IPS-18c (cell line): ENCODE results near the gene LSR.

Experiments
- H3K4me3 ChIP-seq: 2 replicates; pipeline ENCODE4 v1.7.0; 2013; ENCODE audit warnings: low read depth, mild to moderate bottlenecking, low read length, moderate library complexity; ENCODE audit not compliant: insufficient read depth
- H3K9me3 ChIP-seq: one replicate; pipeline ENCODE4 v1.6.1; 2013; ENCODE audit warnings: mild to moderate bottlenecking, low read length, moderate library complexity; ENCODE audit not compliant: control insufficient read depth, insufficient read depth

Gene LSR

DNA sequence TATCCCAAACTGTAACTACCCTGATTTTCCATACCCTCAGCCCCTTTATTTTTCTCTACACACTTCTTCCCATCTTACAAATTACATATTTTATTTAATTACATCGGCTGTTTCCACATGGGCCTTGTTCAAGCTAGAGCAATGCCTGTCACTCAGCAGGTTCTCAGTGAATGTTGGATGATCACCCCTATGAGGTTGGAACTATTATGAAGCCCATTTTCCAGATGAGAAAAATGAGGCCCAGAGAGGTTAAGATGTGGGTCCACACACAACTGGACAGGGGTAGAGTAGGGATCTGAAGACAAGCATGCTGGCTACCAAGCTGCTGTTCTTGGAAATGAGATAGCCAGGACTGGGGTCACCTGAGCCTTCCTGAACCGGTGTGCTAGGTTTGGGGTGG lies 53.2 kb downstream of the LSR start:
- Histone ChIP-seq H3K9me3 (no peaks in the 10 kb centered on the region), H3K4me3 (no peak overlapping the region)

DNA sequence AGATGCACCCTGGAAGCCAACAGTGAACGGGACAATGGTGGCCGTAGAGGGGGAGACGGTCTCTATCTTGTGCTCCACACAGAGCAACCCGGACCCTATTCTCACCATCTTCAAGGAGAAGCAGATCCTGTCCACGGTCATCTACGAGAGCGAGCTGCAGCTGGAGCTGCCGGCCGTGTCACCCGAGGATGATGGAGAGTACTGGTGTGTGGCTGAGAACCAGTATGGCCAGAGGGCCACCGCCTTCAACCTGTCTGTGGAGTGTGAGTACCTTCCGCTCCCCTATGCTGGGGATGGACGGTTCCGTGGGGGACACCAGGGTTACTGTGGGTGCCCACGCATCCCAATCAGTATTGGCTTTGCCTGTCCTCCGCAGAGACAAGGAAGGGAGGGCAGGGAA lies 53.6 kb downstream of the LSR start:
- H3K4me3 ChIP-seq: no peak overlapping the region
- no peaks in the 10 kb centered on the region for H3K9me3 ChIP-seq

DNA sequence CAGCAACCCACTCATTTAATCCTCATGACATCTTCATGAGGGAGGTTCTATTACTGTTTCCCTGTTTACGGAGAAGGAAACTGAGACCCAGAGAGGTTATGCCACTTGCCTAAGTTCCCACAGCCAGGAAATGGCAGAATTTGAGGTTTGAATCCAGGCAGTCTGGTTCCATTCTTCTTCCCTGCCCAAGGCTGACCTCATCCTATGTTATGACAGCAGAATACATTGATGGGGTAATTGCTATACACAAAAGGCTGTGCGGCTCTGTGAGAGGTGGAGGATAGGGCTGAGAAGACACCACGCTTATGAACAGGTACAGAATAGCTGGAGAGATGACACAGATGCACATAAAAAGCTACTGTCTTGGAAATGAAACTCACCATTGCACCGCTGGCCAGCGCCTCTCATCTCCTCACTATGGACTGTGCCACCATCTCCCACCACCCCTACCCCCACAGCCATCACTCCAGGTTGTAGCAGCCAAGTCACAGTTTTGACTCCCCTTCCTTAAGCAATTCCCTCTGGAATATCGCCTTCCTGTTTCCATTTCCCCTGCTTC lies 54.6 kb downstream of the LSR start:
- no peak overlapping the region for H3K4me3 ChIP-seq
- no peaks in the 10 kb centered on the region for H3K9me3 ChIP-seq

DNA sequence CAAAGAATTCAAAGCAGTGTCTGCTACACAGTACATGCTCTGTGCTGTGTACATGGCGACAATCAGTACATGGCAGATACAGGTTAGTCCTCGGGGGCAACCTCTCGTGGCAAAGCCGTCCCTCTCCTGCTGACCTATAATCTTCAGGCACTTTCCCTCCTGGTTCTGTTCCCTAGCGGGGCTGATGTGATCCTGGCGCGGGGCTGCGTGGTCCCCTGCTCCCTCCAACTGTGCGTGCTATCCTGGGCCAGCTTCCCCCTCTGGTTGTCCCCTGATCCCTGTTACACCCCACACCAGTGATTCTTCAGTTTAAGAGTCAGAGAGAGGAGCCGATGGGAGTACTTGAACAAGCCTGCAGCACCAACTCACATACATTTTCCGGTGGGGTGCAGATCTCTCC lies 55.2 kb downstream of the LSR start:
- no peak overlapping the region for H3K4me3 ChIP-seq

DNA sequence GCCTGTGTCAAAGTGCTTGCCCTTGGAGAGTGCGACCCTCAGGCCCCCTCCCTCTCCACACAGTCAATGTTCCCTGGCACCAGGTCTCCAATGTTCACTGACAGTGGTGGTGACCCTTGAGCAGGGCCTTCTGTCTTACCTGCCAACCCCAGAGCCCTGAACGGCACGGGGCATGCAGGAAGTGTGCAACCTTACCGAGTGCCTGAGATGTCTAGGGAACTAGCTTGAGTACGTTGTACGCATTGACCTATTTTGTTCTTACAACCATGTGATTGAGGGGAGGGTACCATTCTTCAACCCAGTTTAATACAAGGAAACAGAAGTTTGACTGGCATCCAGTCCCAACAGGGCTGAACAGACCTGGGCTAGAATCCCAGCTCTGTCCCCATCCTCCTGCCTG lies 56.4 kb downstream of the LSR start:
- H3K9me3 ChIP-seq: no peaks in the 10 kb centered on the region
- H3K4me3 ChIP-seq: no peak overlapping the region

More for the DNA sequence above, 55.2 kb downstream of the LSR start:
- H3K9me3 ChIP-seq: no peaks in the 10 kb centered on the region

DNA sequence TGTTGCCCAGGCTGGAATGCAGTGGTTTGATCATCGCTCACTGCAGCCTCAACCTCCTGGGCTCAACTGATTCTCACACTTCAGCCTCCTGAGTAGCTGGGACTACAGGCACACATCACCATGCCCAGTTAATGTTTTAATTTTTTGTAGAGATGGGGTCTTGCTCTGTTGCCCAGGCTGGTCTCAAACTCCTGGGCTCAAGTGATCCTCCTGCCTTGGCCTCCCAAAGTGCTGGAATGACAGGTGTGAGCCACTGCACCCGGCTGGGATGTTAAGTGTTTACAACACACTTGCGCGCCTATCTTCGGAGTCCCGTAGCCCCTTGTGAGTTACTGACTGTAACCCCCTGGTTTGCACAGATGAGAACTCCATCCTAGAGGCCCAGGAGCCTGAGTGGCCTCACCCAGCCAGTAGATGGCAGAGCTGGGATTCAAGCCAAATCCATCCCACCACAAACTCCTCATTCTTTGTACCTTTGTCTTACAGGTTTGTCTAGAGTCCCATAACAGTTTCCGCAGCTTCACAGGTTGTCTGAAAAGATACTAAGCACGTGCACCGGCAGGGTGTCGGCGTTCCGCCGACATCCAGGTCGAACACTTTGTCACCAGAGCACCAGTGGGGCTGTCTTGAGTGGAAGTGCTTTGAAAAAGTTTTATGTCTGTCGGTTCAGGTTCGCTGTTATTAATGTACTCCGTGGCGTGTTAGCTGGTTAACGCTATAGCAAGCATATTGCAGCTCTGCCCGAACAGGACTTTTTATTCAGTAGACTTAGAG lies 57.9 kb downstream of the LSR start:
- H3K4me3 ChIP-seq: no peak overlapping the region

DNA sequence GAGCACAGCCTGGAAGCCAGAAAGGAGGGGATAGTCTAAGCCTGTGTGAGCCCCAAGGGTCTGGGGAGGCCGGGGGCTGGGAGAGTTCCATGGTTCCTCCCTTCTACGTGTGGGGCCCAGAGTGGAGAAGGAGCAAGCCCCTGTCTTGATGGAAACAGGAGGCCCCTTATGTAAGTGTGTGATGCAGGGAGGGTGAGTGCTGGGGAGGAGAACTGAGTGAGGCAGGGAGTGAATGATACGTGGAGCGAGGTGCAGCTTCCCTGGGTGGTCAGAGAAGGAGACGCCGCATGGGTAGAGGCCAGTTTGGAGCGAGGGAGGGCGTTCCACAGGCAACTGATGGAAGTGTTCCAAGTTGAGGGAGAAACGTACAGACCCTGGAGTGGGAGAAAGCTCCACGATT lies 59.1 kb downstream of the LSR start:
- Histone ChIP-seq H3K9me3 (no peaks in the 10 kb centered on the region), H3K4me3 (no peak overlapping the region)

More for the DNA sequence above, 57.9 kb downstream of the LSR start:
- H3K9me3 ChIP-seq: no peaks in the 10 kb centered on the region

DNA sequence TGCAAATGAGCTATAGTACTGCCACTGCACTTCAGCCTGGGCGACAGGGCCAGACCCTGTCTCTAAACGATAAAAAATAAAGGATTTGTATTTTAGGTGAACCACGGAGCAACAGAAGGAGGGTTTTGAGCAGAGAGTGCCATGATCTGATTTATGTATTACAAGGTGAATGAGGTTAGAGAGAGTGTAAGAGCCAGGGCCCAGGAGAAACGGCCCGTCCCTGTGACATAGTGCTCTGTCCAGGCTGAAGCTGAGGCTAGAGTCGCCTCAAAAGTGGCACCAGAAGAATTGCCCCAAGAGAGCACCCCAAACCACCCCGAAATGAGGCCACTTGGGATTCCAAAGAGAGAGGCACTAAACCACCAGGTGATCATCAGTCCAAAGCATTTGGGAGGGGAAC lies 60.1 kb downstream of the LSR start:
- H3K9me3 ChIP-seq: no peaks in the 10 kb centered on the region
- H3K4me3 ChIP-seq: no peak overlapping the region

DNA sequence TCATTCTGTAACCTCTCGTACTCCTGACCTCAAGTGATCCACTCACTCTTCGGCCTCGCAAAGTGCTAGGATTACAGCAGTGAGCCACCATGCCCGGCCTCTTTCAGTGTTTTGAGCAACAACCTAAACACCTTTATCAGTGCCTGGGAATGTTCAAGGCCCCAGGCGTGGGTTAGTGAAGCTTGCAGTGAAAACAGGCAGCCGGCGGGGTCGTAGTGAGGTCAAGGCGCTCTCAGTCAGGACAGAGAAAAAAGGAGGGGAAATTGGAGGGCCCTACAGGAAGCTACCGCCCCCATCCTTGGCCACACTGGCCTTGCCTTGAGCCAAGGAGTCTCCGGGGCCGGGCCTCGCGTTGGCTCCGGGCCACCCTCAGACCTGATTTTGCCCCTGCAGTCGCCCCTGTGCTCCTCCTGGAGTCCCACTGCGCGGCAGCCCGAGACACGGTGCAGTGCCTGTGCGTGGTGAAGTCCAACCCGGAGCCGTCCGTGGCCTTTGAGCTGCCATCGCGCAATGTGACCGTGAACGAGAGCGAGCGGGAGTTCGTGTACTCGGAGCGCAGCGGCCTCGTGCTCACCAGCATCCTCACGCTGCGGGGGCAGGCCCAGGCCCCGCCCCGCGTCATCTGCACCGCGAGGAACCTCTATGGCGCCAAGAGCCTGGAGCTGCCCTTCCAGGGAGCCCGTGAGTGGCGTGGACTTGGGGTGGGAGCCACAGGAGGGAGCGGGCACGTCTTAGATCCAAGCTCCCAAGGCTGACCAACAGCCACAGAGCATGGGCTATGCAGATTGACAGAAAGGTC lies 60.9 kb downstream of the LSR start:
- Histone ChIP-seq H3K4me3 (no peak overlapping the region), H3K9me3 (no peaks in the 10 kb centered on the region)

DNA sequence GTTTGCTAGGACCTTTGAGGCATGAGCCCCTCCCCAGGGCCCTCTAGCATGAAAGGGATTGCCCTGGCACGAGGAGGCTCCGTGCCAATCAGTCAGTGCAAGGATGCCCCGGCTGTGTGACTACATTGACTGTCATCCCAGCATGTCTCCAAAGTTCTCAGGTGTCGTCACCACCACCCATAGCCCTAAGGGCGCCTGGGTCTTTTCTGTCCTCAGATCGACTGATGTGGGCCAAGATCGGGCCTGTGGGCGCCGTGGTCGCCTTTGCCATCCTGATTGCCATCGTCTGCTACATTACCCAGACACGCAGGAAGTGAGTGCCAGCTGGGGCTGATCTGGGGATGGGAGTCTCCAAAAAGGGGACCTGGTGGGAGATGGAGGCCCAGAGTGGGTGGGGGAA lies 61.5 kb downstream of the LSR start:
- Histone ChIP-seq H3K4me3 (no peak overlapping the region), H3K9me3 (no peaks in the 10 kb centered on the region)

DNA sequence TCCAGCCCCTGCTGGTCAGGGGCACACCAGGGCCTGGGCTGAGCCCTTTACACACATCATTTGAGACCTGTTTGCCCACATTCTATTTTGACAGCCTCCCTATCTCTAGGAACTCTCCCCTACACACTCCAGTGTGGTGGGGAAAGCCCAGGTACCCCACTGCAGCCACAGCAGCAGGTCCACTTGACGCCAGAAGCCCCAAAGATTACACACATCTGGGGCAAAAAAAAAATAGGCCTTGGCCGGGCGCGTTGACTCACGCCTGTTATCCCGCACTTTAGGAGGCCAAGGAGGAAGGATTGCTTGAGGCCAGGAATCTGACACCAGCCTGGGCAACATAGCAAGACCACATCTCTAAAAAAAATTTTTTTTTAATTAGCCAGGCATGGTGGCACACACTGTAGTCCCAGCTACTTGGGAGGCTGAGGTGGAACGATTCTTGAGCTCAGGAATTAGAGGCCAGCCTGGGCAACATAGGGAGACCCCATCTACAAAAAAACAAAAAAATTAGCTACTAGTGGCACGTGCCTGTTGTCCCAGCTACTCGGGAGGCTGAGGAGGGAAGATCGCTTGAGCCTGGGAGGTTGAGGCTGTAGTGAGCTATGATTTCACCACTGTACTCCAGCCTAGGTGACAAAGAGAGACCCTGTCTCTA lies 62.1 kb downstream of the LSR start:
- Histone ChIP-seq H3K4me3 (no peak overlapping the region), H3K9me3 (no peaks in the 10 kb centered on the region)

DNA sequence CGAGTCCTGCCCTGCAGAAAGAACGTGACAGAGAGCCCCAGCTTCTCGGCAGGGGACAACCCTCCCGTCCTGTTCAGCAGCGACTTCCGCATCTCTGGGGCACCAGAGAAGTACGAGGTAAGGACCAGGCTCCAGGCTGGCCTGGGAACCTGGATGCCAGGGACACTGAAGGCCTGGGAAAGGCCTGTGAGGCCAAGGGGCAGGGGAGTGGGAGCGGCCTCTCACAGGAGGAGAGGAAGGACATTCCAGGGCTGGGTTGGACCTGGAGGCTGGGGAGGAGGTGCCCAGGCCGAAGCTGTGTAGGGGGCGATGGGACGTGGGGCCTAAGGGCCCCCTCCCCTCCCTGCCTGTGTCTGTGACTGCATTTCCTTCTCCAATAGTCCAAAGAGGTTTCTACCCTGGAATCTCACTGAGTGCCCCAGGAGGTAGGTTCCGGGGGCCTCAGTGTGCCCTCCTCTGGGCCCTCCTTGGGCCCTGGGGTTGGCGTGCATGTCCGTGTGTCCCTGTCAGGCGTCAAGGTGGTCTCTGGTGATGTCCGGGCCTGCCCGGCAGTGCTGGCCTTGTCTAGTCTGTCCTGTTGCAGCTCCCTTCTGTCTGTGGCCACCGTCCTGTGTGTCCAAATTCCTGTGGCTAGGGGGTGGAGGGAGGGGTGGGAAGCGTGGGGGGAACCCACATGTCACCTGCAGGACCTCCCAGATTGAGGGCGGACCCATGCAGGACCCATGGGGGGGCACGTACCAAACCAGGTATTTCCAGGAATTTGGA lies 63.3 kb downstream of the LSR start:
- Histone ChIP-seq H3K4me3 (no peak overlapping the region), H3K9me3 (no peaks in the 10 kb centered on the region)

DNA sequence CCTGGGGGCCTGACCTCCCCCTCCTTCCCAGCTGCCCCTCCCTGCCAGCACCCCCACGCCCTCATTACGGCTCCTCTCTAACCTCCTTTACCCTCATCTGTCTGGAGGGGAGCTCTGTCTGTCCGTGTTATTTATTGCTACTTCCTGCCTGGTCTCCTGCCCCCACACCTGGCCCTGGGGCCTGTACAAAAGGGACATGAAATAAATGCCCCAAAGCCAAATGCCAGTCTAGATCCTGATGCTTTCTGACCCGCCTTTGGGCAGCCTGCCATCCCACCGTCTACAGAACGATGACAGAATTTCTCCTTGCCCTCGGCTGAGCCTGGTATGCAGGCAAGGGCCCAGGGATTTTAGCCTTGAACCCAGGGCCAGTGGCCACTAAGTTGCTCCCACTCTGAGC lies 64.8 kb downstream of the LSR start:
- H3K4me3 ChIP-seq: no peak overlapping the region
- no peaks in the 10 kb centered on the region for H3K9me3 ChIP-seq

DNA sequence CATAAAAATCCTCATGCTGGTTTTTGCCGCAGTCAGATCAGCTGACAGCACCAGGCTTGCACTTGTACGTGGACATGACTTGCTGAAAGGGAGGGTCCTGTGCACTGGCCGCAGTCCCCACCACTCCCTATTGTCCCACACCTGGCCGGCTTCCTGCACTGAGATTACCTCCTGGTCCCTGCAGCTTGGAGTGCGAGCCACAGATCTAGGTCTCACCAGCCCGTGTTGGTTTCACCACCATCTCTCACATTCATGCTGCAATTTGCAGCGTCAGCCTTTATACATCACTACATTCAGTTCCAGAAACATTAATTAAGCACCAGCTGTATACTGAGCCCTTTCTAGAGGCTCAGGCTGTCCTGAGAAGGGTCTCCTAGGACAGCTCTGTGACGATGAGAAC lies 65.2 kb downstream of the LSR start:
- H3K4me3 ChIP-seq: no peak overlapping the region
- no peaks in the 10 kb centered on the region for H3K9me3 ChIP-seq

DNA sequence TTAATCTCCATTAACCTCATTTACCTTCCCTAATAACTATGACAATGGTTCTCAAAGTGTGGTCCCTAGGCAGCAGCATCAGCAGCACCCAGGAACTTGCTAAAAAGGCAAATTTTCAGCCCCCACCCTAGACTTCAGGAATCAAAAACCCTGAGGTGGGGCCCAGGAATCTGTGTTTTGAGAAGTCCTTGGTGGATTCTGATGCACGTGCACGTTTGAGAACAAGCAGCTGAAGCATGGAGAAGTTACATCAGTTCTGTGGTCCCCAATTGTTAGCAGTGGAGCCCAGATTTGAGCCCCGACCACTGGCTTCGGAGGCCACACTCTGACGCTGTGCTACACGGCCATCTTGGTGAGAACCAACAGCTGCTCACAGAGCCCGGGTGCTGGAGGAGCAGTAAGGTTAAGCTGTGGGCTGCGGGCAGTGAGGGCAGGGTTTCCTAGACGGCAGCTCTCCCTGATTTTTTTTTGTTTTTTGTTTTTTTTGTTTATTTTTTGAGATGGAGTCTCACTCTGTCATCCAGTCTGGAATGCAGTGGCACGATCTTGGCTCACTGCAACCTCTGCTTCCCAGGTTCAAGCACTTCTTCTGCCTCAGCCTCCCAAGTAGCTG lies 66.2 kb downstream of the LSR start:
- Histone ChIP-seq H3K4me3 (no peak overlapping the region), H3K9me3 (no peaks in the 10 kb centered on the region)

DNA sequence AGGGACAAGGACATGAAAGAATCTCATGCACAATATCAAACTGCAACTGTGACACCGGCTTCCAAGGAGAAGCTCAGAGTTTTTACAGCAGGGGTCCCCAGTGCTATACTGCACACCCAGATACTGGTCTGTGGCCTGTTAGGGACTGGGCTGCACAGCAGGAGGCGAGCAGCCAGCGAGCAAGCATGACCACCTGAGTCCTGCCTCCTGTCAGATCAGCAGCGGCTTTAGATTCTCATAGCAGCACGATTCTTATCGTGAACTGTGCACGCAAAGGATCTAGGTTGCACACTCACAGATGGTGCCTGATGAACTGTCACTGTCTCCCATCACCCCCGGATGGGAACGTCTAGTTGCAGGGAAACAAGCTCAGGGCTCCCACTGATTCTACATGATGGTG lies 67.1 kb downstream of the LSR start:
- Histone ChIP-seq H3K4me3 (no peak overlapping the region), H3K9me3 (no peaks in the 10 kb centered on the region)

DNA sequence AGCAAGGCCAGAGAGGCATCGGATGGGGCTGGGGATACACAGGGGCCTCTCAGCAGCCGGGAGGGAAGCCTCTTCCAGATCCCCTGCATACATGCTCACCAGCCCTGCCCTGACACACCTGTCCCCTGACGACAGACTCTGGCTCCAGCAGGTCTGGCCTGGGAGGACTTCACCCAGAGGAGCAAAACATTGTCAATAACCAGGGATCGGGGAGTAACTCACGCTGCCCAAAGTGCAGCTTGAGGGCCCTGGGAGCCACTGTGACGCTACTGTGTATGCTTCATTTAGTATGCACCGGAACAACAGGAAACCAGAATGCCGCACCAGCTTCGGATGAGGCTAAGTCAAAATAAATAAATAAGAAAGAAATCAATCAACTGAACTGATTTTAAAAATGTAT lies 67.8 kb downstream of the LSR start:
- no peaks in the 10 kb centered on the region for H3K9me3 ChIP-seq
- no peak overlapping the region for H3K4me3 ChIP-seq
